ENCODE data around the gene EHD2. TPM values are rescaled to one million over a fixed set of nuclear protein-coding genes. Genes with fewer than 3 reads are reported as not detected.
"Not testable (repeated sequence)": the region's sequence is repeated elsewhere in the genome, so short reads cannot be mapped to it uniquely, and the experiment has no call there.

The EHD2 gene
- total RNA-seq, 8 experiments from 2014 or later, result 0.38 to 43.6 (median 4.8) TPM

DNA sequence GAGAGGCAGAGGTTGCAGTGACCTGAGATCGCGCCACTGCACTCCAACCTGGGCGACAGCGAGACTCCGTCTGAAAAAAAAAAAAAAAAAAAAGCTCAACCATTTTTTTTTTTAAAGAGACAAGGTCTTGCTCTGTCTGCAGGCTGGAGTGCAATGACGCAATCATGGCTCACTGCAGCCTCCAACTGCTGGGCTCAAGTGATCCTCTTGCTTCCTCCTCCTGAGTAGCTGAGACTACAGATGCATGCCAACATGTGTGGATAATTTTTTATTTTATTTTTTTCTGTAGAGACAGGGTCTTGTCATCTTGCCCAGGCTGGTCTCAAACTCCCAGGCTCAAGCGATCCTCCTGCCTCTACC, 10.3 kb downstream of the EHD2 start:
- Histone ChIP-seq H3K27ac (peak overlapping the region; percentile 76 to 79), H3K4me3 (peak overlapping the region in 2 of 5 donors; percentile 11), H3K4me1 (replicated peaks in 1 of 2) (peaks cover 24 to 26% of the 10 kb centered on the region in 2 donors)
- peak in 6 of 8 experiments; percentile 3 to 36 (median 29) for ATAC-seq (replicated peaks in 6 of 8)
- in situ Hi-C loops (cut with MboI; ENCODE audit: low pct_unique_long_range_greater_than_20kb in 2 of 9, low sequenced_read_pairs in 9 of 9, unreplicated experiment in 9 of 9), result loop anchor here in 2 of 9 experiments (25.0 kb wide), 1 partner anchor 286 kb away; no protein-coding TSS in a partner anchor
- WGBS, 10 experiments, result 0 to 80% (median 32%) methylated on average over 1 to 7 of the region's 7 CpGs; no CpG with 5 or more reads in 1 of the 10 experiments

DNA sequence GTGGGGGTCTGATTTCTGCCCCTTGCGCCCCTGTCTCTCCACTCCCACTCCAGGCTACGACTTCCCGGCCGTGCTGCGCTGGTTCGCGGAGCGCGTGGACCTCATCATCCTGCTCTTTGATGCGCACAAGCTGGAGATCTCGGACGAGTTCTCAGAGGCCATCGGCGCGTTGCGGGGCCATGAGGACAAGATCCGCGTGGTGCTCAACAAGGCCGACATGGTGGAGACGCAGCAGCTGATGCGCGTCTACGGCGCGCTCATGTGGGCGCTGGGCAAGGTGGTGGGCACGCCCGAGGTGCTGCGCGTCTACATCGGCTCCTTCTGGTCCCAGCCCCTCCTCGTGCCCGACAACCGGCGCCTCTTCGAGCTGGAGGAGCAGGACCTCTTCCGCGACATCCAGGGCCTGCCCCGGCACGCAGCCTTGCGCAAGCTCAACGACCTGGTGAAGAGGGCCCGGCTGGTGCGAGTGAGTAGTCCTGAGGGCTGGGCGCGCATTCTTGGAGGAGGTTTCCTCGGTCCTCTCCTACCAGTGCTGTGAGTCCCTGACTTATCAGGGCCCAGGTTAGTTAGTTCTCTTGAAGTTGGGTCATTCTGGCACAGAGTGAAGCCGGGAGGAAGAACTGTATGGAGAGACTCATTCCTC, 12.7 kb downstream of the EHD2 start:
- Histone ChIP-seq H3K27ac (no peak overlapping the region), H3K4me3 (no peak overlapping the region), H3K4me1 (replicated peaks in 1 of 2) (peaks cover 11 to 19% of the 10 kb centered on the region in 2 donors)
- 63 to 100% (median 89%) methylated on average over 1 to 18 of the region's 48 CpGs; no CpG with 5 or more reads in 2 of the 10 experiments for WGBS, 10 experiments
- ATAC-seq (replicated peaks in 6 of 8), result no peak
- in situ Hi-C loops (cut with MboI; ENCODE audit: low pct_unique_long_range_greater_than_20kb in 2 of 9, low sequenced_read_pairs in 9 of 9, unreplicated experiment in 9 of 9), result loop anchor here in 2 of 9 experiments (25.0 kb wide), 2 partner anchors 289 to 439 kb away; no protein-coding TSS in a partner anchor

DNA sequence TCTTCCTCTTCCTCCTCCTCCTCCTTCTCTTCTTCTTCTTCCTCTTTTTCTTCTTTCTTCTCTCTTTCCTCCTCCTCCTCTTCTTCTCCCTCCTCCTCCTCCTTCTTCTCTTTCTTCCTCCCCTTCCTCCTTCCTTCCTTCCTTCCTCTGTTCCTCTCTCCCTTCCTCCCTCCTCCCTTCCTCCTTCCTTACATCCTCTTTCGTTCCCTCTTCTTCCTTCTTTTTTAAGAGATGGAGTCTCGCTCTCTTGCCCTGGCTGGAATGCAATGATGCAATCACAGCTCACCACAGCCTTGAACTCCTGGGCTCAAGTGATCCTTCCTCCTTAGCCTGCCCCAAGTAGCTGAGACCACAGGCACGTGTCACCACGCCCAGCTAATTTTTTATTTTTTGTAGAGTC, 13.2 kb downstream of the EHD2 start:
- Histone ChIP-seq H3K4me1 (replicated peaks in 1 of 2) (peaks cover 11 to 19% of the 10 kb centered on the region in 2 donors), H3K4me3 (no peak overlapping the region), H3K27ac (no peak overlapping the region)
- in situ Hi-C loops (cut with MboI; ENCODE audit: low pct_unique_long_range_greater_than_20kb in 2 of 9, low sequenced_read_pairs in 9 of 9, unreplicated experiment in 9 of 9), result loop anchor here in 2 of 9 experiments (25.0 kb wide), 2 partner anchors 289 to 439 kb away; no protein-coding TSS in a partner anchor
- no peak for ATAC-seq (replicated peaks in 6 of 8)
- 55 to 98% (median 81%) methylated on average over 2 to 4 of the region's 4 CpGs; no CpG with 5 or more reads in 2 of the 10 experiments for WGBS, 10 experiments

DNA sequence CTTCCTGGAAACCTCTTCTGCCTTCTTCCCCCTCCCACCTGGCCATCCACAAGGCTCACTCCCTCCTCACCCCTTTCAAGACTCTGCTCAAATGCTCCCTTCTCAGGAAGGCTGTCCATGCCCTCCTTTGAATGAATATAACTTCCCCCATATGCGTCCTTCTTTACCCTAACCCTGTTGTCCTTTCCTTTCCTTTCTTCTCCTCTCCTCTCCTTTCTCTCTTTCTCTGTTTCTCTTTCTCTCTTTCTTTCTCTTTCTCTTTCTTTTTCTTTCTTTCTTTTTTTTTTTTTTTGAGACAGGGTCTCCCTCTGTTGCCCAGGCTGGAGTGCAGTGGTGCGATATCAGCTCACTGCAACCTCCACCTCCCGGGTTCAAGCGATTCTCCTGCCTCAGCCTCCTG, 15.1 kb downstream of the EHD2 start:
- in situ Hi-C loops (cut with MboI; ENCODE audit: low pct_unique_long_range_greater_than_20kb in 2 of 9, low sequenced_read_pairs in 9 of 9, unreplicated experiment in 9 of 9), result loop anchor here in 2 of 9 experiments (25.0 kb wide), 2 partner anchors 291 to 441 kb away; no protein-coding TSS in a partner anchor

DNA sequence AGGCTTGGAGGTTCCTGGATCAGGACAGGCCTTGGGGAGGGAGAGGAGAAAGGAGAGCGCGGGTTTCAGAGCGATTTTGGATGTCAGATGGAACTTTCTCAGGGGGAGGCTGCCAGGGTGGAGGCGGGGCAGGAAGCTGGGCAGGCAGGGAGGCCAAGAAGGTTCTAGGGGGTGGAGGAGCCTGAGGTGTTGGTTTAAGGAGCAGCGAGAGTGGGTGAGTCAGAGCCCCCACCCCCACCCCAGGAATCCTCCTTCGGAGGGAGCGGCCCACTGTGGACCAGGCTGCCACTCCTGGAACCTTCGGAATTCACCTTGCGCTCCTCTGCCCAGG, 16.2 kb downstream of the EHD2 start:
- WGBS, 10 experiments, result 0 to 100% (median 43%) methylated on average over 1 to 5 of the region's 9 CpGs; no CpG with 5 or more reads in 2 of the 10 experiments
- peaks cover 0 to 8% of the 10 kb centered on the region in 2 donors for H3K4me1 ChIP-seq (replicated peaks in 1 of 2)
- peak; percentile 57 to 86 (median 65) for ATAC-seq (replicated peaks in 6 of 8)
- H3K4me3 ChIP-seq, result no peak overlapping the region
- H3K27ac ChIP-seq, result no peak overlapping the region
- in situ Hi-C loops (cut with MboI; ENCODE audit: low pct_unique_long_range_greater_than_20kb in 2 of 9, low sequenced_read_pairs in 9 of 9, unreplicated experiment in 9 of 9), result loop anchor here in 2 of 9 experiments (25.0 kb wide), 2 partner anchors 292 to 442 kb away; no protein-coding TSS in a partner anchor

More for the DNA sequence above, 15.1 kb downstream of the EHD2 start:
- 57 to 100% (median 87%) methylated on average over 1 to 4 of the region's 4 CpGs; no CpG with 5 or more reads in 2 of the 10 experiments for WGBS, 10 experiments
- H3K27ac ChIP-seq; ATAC-seq (replicated peaks in 6 of 8); H3K4me3 ChIP-seq: not testable (repeated sequence)
- H3K4me1 ChIP-seq (replicated peaks in 1 of 2), result peaks cover 6 to 14% of the 10 kb centered on the region in 2 donors

DNA sequence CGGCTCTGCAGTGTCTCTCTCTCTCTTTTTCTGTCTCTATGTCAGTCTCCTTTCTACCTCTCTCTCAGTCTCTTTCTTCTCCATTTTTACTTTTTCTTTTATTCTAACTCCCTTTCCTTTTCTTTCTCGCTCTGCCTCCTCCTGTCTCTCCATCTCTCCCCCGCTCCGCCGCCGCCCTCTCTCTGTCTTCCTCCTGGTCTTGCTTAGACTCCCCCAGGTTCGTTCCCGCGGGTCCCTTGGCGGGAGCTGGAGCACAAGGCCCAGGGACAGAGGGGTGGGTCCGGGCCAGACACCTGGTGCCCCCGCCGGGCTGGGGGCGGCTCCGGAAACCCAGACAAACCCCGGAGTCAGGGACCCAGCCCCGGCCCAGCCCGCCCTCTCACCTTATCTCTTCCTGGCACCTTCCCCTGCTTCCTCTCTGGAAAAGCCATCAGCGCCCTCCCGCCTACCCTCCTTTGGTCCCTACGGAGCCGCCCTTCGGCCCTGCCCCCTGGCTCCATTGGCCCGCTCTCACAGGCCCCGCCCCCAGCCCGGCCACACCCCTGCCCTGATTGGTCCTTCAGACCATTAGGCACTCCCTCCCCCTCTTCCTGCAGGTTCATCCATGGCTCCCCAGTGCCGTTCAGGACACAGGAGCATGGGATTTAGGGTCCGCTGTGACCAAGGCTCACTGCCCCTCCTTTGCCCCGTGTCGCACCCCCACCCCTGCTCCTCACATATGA, 16.7 kb downstream of the EHD2 start:
- in situ Hi-C loops (cut with MboI; ENCODE audit: low pct_unique_long_range_greater_than_20kb in 2 of 9, low sequenced_read_pairs in 9 of 9, unreplicated experiment in 9 of 9), result loop anchor here in 2 of 9 experiments (25.0 kb wide), 2 partner anchors 293 to 443 kb away; no protein-coding TSS in a partner anchor
- no peak overlapping the region for H3K27ac ChIP-seq
- H3K4me1 ChIP-seq (replicated peaks in 1 of 2), result peaks cover 0 to 8% of the 10 kb centered on the region in 2 donors
- peak overlapping the region in 1 of 5 donors; percentile 26 for H3K4me3 ChIP-seq
- peak in 7 of 8 experiments; percentile 38 to 82 (median 52) for ATAC-seq (replicated peaks in 6 of 8)
- WGBS, 10 experiments, result 7 to 88% (median 46%) methylated on average over 5 to 11 of the region's 30 CpGs; no CpG with 5 or more reads in 4 of the 10 experiments

DNA sequence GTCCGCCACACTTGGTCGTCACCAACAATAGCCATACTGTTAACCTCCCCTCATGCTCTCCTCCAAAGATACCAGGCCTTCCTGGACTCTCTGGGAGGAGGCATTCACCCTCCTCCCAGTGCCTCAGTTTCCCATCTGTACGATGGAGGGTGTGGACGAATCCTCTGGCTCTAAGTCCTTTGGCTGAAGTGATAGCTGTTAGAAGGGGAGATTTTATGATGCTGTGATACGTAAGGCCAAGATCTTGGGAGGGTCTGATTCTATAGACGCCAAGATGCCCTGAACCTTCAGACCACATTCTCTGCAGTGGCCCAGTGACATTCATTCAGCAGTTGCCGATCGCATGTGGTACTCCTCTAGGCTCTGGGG, 17.3 kb downstream of the EHD2 start:
- Histone ChIP-seq H3K4me1 (replicated peaks in 1 of 2) (peaks cover 0 to 8% of the 10 kb centered on the region in 2 donors), H3K4me3 (no peak overlapping the region), H3K27ac (no peak overlapping the region)
- 72 to 100% (median 97%) methylated on average over 1 to 4 of the region's 8 CpGs; no CpG with 5 or more reads in 3 of the 10 experiments for WGBS, 10 experiments
- in situ Hi-C loops (cut with MboI; ENCODE audit: low pct_unique_long_range_greater_than_20kb in 2 of 9, low sequenced_read_pairs in 9 of 9, unreplicated experiment in 9 of 9), result loop anchor here in 2 of 9 experiments (25.0 kb wide), 2 partner anchors 293 to 443 kb away; no protein-coding TSS in a partner anchor
- no peak for ATAC-seq (replicated peaks in 6 of 8)

DNA sequence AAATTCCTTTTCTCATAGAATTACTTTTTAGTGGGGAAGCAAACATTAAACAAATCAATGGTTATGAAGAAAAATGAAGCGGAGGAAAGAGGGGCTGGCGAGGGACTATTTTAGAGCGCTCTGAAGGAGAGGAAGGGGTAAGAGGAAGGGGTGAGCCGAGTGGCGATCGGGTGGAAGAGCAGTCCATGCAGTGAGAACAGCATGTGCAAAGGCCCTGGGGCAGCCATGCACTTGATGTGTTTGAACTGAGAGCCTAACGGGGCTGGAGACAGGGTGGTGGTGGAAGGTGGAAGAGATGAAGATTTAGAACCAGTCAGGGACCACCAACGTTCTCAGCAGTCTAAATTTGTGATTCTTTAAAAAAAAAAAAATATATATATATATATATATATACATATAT, 17.7 kb downstream of the EHD2 start:
- Histone ChIP-seq H3K4me1 (replicated peaks in 1 of 2) (peaks cover 0 to 8% of the 10 kb centered on the region in 2 donors), H3K27ac (no peak overlapping the region), H3K4me3 (no peak overlapping the region)
- ATAC-seq (replicated peaks in 6 of 8), result no peak
- in situ Hi-C loops (cut with MboI; ENCODE audit: low pct_unique_long_range_greater_than_20kb in 2 of 9, low sequenced_read_pairs in 9 of 9, unreplicated experiment in 9 of 9), result loop anchor here in 2 of 9 experiments (25.0 kb wide), 2 partner anchors 294 to 444 kb away; no protein-coding TSS in a partner anchor
- 80 to 96% (median 91%) methylated on average over 2 to 8 of the region's 8 CpGs; no CpG with 5 or more reads in 4 of the 10 experiments for WGBS, 10 experiments

DNA sequence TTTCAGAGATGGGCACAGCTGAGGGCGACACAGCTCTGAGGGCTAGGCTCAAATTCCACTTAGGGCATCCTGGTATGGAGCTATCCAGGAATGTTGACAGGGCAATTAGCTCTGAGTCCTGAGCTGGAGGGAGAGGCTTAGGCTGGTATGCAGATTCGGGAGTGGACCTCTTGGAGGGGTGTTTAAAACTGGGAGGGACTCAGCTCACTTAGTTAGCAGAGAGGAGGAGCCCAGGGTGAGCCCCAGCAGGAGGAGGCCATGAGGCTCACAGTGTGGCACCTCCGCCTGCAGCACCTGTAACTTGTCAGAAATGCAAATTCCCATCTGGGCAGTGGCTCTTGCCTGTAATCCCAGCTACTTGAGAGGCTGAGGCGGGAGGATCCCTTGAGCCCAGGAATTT, 21.9 kb downstream of the EHD2 start:
- no peak overlapping the region for H3K4me3 ChIP-seq
- peak in 3 of 8 experiments; percentile 97 to 100 (median 99) for ATAC-seq (replicated peaks in 6 of 8)
- no peak overlapping the region for H3K27ac ChIP-seq
- no peaks in the 10 kb centered on the region for H3K4me1 ChIP-seq (replicated peaks in 1 of 2)
- WGBS, 10 experiments, result 0 to 63% (median 20%) methylated on average over 1 to 2 of the region's 4 CpGs; no CpG with 5 or more reads in 3 of the 10 experiments
- in situ Hi-C loops (cut with MboI; ENCODE audit: low pct_unique_long_range_greater_than_20kb in 2 of 9, low sequenced_read_pairs in 9 of 9, unreplicated experiment in 9 of 9), result loop anchor here in 2 of 9 experiments (25.0 kb wide), 2 partner anchors 298 to 448 kb away; no protein-coding TSS in a partner anchor

DNA sequence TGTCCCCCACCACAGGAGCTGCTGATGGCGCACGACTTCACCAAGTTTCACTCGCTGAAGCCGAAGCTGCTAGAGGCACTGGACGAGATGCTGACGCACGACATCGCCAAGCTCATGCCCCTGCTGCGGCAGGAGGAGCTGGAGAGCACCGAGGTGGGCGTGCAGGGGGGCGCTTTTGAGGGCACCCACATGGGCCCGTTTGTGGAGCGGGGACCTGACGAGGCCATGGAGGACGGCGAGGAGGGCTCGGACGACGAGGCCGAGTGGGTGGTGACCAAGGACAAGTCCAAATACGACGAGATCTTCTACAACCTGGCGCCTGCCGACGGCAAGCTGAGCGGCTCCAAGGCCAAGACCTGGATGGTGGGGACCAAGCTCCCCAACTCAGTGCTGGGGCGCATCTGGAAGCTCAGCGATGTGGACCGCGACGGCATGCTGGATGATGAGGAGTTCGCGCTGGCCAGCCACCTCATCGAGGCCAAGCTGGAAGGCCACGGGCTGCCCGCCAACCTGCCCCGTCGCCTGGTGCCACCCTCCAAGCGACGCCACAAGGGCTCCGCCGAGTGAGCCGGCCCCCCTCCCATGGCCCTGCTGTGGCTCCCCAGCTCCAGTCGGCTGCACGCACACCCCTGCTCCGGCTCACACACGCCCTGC, 27.8 kb downstream of the EHD2 start:
- no peak for ATAC-seq (replicated peaks in 6 of 8)
- Histone ChIP-seq H3K4me3 (no peak overlapping the region), H3K4me1 (replicated peaks in 1 of 2) (peaks cover 4 to 18% of the 10 kb centered on the region in 2 donors), H3K27ac (no peak overlapping the region)
- in situ Hi-C loops (cut with MboI; ENCODE audit: low pct_unique_long_range_greater_than_20kb in 2 of 9, low sequenced_read_pairs in 9 of 9, unreplicated experiment in 9 of 9), result loop anchor here in 2 of 9 experiments (25.0 kb wide), 2 partner anchors 304 to 454 kb away; no protein-coding TSS in a partner anchor
- 76 to 80% (median 80%) methylated on average over 2 to 20 of the region's 48 CpGs; no CpG with 5 or more reads in 7 of the 10 experiments for WGBS, 10 experiments

DNA sequence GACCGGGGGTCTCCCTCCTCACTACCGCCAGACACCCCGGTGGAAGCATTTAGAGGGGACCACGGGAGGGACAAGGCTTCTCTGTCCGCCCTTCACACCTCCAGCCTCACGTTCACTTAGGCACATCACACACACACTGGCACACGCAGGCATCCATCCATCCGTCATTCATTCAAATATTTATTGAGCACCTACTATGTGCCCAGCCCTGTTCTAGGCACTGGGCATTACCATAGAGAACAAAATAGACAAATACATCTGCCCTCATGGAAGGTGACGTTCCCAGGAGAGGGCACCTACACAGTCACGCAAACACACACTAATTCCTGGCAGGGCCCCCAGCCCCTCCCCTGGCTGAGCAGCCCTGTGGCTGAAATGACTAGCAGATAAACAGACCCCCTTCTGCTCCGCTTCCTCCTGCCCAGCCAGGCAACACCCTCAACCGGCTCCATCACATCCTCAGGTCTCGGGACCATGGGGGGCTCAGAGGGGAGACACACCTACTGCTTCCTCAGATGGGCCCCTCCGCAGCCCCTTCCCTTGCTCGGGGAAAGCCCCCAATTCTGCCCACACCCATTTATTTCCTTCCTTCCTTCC, 28.4 kb downstream of the EHD2 start:
- no peak overlapping the region for H3K27ac ChIP-seq
- in situ Hi-C loops (cut with MboI; ENCODE audit: low pct_unique_long_range_greater_than_20kb in 2 of 9, low sequenced_read_pairs in 9 of 9, unreplicated experiment in 9 of 9), result loop anchor here in 2 of 9 experiments (25.0 kb wide), 2 partner anchors 304 to 454 kb away; no protein-coding TSS in a partner anchor
- WGBS, 10 experiments, result 72 to 100% (median 76%) methylated on average over 1 to 9 of the region's 15 CpGs; no CpG with 5 or more reads in 1 of the 10 experiments
- H3K4me3 ChIP-seq, result no peak overlapping the region
- ATAC-seq (replicated peaks in 6 of 8), result no peak
- H3K4me1 ChIP-seq (replicated peaks in 1 of 2), result peaks cover 9 to 24% of the 10 kb centered on the region in 2 donors

DNA sequence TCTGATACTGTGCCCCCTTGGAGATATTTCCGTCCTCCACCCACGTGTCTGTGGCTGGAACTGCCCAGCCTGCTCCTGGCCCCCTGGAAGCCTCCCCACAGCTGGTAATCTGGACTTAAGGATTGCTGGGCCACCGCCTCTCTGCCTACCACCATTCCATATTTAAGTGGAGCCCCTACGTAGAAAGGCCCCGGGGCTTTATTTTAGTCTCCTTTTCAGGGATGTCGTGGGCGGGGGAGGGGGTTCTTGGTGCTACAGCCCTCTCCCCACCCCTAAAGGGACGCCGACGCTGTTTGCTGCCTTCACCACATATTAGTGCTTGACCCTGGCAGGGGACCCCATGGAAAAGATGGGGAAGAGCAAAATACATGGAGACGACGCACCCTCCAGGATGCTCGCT, 29.4 kb downstream of the EHD2 start:
- WGBS, 10 experiments, result 0 to 68% (median 20%) methylated on average over 1 to 6 of the region's 13 CpGs; no CpG with 5 or more reads in 7 of the 10 experiments
- H3K27ac ChIP-seq, result peak overlapping the region in 1 of 2 donors; percentile 47
- in situ Hi-C loops (cut with MboI; ENCODE audit: low pct_unique_long_range_greater_than_20kb in 2 of 9, low sequenced_read_pairs in 9 of 9, unreplicated experiment in 9 of 9), result loop anchor here in 2 of 9 experiments (25.0 kb wide), 2 partner anchors 305 to 455 kb away; no protein-coding TSS in a partner anchor
- peaks cover 9 to 25% of the 10 kb centered on the region in 2 donors for H3K4me1 ChIP-seq (replicated peaks in 1 of 2)
- no peak overlapping the region for H3K4me3 ChIP-seq
- ATAC-seq (replicated peaks in 6 of 8), result peak in 2 of 8 experiments; percentile 1 to 5

All from motor neuron (in vitro differentiated cells).